BJ (cell line): ENCODE data around the gene EXOSC7. TPM values are rescaled to one million over a fixed set of nuclear protein-coding genes. Genes with fewer than 3 reads are reported as not detected.
"Not testable (repeated sequence)": the region's sequence is repeated elsewhere in the genome, so short reads cannot be mapped to it uniquely, and the experiment has no call there.

Source experiments
- CTCF ChIA-PET: fragments of 350-600 bp; formaldehyde crosslinking; extraction: SDS; loops from one replicate; lab custom pipeline; 2021; ENCODE audit warnings: antibody characterized with exemption, inconsistent platforms; lab: Yijun Ruan, JAX
- POLR2A ChIA-PET: fragments of 300-600 bp; sonication (Branson Sonifier 250); formaldehyde crosslinking; extraction: SDS; loops from one replicate; lab custom pipeline; 2021; ENCODE audit warnings: antibody characterized with exemption; lab: Charles Lee
- DNase-seq: peaks from one replicate; pipeline ENCODE4 v3.0.0-alpha.2; 2011; ENCODE audit warnings: low read depth
- H3K27me3 ChIP-seq: 2 replicates; pipeline ENCODE4 v1.6.0; 2011; ENCODE audit warnings: low read length; ENCODE audit not compliant: control insufficient read depth, insufficient read depth
- H3K36me3 ChIP-seq: 2 replicates; pipeline ENCODE4 v1.5.1; 2011; ENCODE audit warnings: low read length; ENCODE audit not compliant: control insufficient read depth, insufficient read depth
- H3K4me3 ChIP-seq: 2 replicates; pipeline ENCODE4 v1.5.1; 2011; ENCODE audit warnings: low read depth, mild to moderate bottlenecking, control low read depth, low read length
- polyA plus RNA-seq: library from polyadenylated mRNA; depleted of rRNA; stranded (reverse); fragments of >200 nt; gene quantifications from 2 replicates; pipeline ENCODE4 v1.2.3, GENCODE V29; 2011
- TF ChIP-seq, protein P1 (sequence below): IDR thresholded peaks from 2 replicates; pipeline ENCODE4 v1.5.1; 2011; ENCODE audit warnings: low read depth, mild to moderate bottlenecking, control low read depth, inconsistent platforms, low read length, moderate library complexity; ENCODE audit not compliant: insufficient read depth

The EXOSC7 gene
- polyA plus RNA-seq, 1 experiment, result 45.4 TPM

GRCh38 chr3:44981751-44982150 is 5.7 kb downstream of the EXOSC7 start:
- ChIA-PET POLR2A (no interaction called here), CTCF (interaction anchor here (1.6 kb wide), 1 partner anchor 12 kb away, joined by 5 read pairs; no protein-coding TSS in a partner anchor)
- Histone ChIP-seq H3K27me3 (no peaks in the 10 kb centered on the region), H3K4me3 (no peak overlapping the region), H3K36me3 (no peaks in the 10 kb centered on the region)
- TF ChIP-seq, protein P1, sequence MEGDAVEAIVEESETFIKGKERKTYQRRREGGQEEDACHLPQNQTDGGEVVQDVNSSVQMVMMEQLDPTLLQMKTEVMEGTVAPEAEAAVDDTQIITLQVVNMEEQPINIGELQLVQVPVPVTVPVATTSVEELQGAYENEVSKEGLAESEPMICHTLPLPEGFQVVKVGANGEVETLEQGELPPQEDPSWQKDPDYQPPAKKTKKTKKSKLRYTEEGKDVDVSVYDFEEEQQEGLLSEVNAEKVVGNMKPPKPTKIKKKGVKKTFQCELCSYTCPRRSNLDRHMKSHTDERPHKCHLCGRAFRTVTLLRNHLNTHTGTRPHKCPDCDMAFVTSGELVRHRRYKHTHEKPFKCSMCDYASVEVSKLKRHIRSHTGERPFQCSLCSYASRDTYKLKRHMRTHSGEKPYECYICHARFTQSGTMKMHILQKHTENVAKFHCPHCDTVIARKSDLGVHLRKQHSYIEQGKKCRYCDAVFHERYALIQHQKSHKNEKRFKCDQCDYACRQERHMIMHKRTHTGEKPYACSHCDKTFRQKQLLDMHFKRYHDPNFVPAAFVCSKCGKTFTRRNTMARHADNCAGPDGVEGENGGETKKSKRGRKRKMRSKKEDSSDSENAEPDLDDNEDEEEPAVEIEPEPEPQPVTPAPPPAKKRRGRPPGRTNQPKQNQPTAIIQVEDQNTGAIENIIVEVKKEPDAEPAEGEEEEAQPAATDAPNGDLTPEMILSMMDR, result no peak
- no peak for DNase-seq

DNA sequence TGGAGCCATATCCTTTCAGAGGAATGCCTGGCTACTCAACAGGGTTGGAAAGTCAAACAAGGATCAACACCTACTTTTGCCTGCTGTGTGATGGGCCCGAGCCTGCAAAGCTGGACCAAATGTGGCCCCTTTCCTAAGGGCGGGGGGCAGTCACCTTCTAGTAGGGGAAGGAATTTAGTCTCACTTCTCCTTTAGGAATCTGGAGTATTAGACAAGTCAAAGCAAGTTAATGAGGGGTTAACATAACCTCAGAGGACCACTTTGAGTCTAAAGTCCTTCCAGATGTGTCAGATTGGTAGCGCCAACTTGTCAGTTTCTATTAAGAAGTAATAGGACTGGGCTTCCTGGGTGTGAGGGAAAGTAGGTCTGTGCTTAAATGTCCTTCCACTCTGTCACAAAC is 6.8 kb downstream of the EXOSC7 start:
- no peaks in the 10 kb centered on the region for H3K27me3 ChIP-seq
- no peak for DNase-seq
- no peak overlapping the region for H3K4me3 ChIP-seq
- TF ChIP-seq, protein P1, result no peak
- POLR2A ChIA-PET, result no interaction called here
- CTCF ChIA-PET, result interaction anchor here (1.6 to 1.7 kb wide), 2 partner anchors 9 to 11 kb away, joined by 5 to 8 read pairs; no protein-coding TSS in a partner anchor
- H3K36me3 ChIP-seq, result no peaks in the 10 kb centered on the region

DNA sequence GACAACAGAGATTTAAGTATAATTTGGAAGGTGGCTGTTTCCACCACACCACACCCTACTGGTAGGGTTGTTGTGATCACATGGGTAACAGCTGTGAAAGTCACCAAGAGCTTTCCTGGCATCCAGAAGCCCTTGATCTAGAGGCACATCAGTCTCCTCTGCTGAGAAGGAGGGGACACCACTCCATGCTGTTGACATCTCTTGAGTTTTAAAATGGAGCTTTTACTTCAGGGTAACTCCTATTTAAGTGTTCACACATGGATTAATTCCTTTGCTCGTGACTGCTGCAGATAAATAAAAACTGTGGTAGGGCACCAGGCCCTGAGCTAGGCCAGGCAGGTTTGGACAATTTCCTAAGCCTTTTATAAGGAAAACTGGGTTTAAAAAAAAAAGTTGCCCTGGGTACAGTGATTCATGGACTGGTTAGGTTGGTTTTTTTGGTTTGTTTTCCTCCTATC is 7.5 kb downstream of the EXOSC7 start:
- H3K27me3 ChIP-seq, result no peaks in the 10 kb centered on the region
- TF ChIP-seq, protein P1, result no peak
- H3K4me3 ChIP-seq, result no peak overlapping the region
- ChIA-PET POLR2A (no interaction called here), CTCF (interaction anchor here (1.0 to 1.7 kb wide), 2 partner anchors 7 to 9 kb away, joined by 3 to 8 read pairs; partner anchors contain the start of genes EXOSC7 and ZDHHC3)
- no peaks in the 10 kb centered on the region for H3K36me3 ChIP-seq
- DNase-seq, result no peak

GRCh38 chr3:44984335-44984734 is 8.3 kb downstream of the EXOSC7 start:
- no peaks in the 10 kb centered on the region for H3K27me3 ChIP-seq
- no peak for DNase-seq
- H3K4me3 ChIP-seq, result no peak overlapping the region
- POLR2A ChIA-PET, result no interaction called here
- TF ChIP-seq, protein P1, result no peak
- CTCF ChIA-PET, result interaction anchor here (1.0 to 1.7 kb wide), 2 partner anchors 8 kb away, joined by 3 to 8 read pairs; partner anchors contain the start of genes EXOSC7 and ZDHHC3
- peaks cover 1% of the 10 kb centered on the region; the same call in 1 of the 2 replicates for H3K36me3 ChIP-seq

- H3K36me3 ChIP-seq, DNase-seq, H3K27me3 ChIP-seq, POLR2A ChIA-PET, H3K4me3 ChIP-seq: not testable (repeated sequence)
- CTCF ChIA-PET, result interaction anchor here (3.2 kb wide), 1 partner anchor 9 kb away, joined by 14 read pairs; the partner anchor contains the start of genes EXOSC7 and ZDHHC3
Observed at GRCh38 chr3:44986330-44986729, 10.3 kb downstream of the EXOSC7 start.

DNA sequence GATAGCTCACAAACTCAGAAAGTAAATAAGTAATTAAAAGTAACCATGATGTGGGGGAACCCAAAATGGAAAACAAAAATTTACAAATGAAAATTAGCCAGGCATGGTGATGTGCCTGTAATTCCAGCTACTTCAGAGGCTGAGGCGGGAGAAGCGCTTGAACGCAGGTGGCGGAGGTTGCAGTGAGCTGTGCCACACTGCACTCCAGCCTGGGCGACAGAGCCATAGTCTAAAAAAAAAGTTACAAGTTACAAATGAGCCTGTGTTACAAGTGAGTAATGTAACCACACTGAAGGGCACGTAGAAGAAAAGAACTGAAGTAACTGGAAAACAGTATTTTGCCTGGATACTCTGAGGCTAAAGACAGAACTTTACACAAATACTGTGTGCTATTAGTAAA is 11.3 kb downstream of the EXOSC7 start:
- ChIA-PET CTCF (interaction anchor here (0.8 to 3.2 kb wide), 2 partner anchors 10 to 14 kb away, joined by 4 to 14 read pairs; partner anchors contain the start of genes EXOSC7 and ZDHHC3), POLR2A (no interaction called here)
- no peak for DNase-seq
- TF ChIP-seq, protein P1, result no peak
- Histone ChIP-seq H3K4me3 (no peak overlapping the region), H3K36me3 (peaks cover 9% of the 10 kb centered on the region), H3K27me3 (no peaks in the 10 kb centered on the region)
